ENCODE data around the gene CIC. TPM values are rescaled to one million over a fixed set of nuclear protein-coding genes. Genes with fewer than 3 reads are reported as not detected.

The CIC gene
- total and polyA plus RNA-seq, 2 donors from 2014 or later = 18.8 to 90.9 TPM

GRCh38 chr19:42250183-42250665 lies 18.8 kb upstream of the CIC start:
- intact Hi-C loops (cut with DNase I) = no loop called here
- no peaks in the 10 kb centered on the region for H3K27me3 ChIP-seq (ENCODE audit: control insufficient read depth, insufficient read depth, low read length)
- H3K36me3 ChIP-seq (ENCODE audit: control insufficient read depth in 2 of 3, insufficient read depth in 3 of 3, low read length in 3 of 3) = peaks cover 0 to 20% (median 3%) of the 10 kb centered on the region in 3 donors
- DNase-seq (peak in 2 of 5 donors; percentile 54 to 76), FAIRE-seq (no peak)
- no peak for TF ChIP-seq CTCF (IDR thresholded peaks at IDR 0.05; ENCODE audit: borderline replicate concordance, extremely low read depth, insufficient read depth)
- H3K27ac ChIP-seq (ENCODE audit: low read depth in 2 of 2, low read length in 2 of 2) = peak overlapping the region; percentile 28 to 74
- H3K9me3 ChIP-seq (ENCODE audit: control insufficient read depth in 2 of 3, insufficient read depth in 1 of 3, low read length in 3 of 3) = no peaks in the 10 kb centered on the region
- H3K4me3 ChIP-seq (ENCODE audit: low read length in 3 of 3) = no peak overlapping the region
- peaks cover 0 to 26% (median 14%) of the 10 kb centered on the region in 3 donors for H3K4me1 ChIP-seq (ENCODE audit: control insufficient read depth in 2 of 3, insufficient read depth in 2 of 3, low read depth in 1 of 3, low read length in 3 of 3)
- peak overlapping the region in 1 of 3 donors; percentile 40 for H3K9ac ChIP-seq (ENCODE audit: low read length in 3 of 3)

GRCh38 chr19:42250666-42251531 lies 18.2 kb upstream of the CIC start:
- FAIRE-seq (no peak), DNase-seq (peak in 3 of 5 donors; percentile 35 to 81 (median 73))
- Histone ChIP-seq H3K27ac (ENCODE audit: low read depth in 2 of 2, low read length in 2 of 2) (peak overlapping the region; percentile 28 to 74), H3K4me1 (ENCODE audit: control insufficient read depth in 2 of 3, insufficient read depth in 2 of 3, low read depth in 1 of 3, low read length in 3 of 3) (peaks cover 0 to 26% (median 14%) of the 10 kb centered on the region in 3 donors), H3K9ac (ENCODE audit: low read length in 3 of 3) (peak overlapping the region in 1 of 3 donors; percentile 40), H3K4me3 (ENCODE audit: low read length in 3 of 3) (no peak overlapping the region), H3K36me3 (ENCODE audit: control insufficient read depth in 2 of 3, insufficient read depth in 3 of 3, low read length in 3 of 3) (peaks cover 0 to 20% (median 3%) of the 10 kb centered on the region in 3 donors), H3K9me3 (ENCODE audit: control insufficient read depth in 2 of 3, insufficient read depth in 1 of 3, low read length in 3 of 3) (no peaks in the 10 kb centered on the region), H3K27me3 (ENCODE audit: control insufficient read depth, insufficient read depth, low read length) (no peaks in the 10 kb centered on the region)
- TF ChIP-seq CTCF (IDR thresholded peaks at IDR 0.05; ENCODE audit: borderline replicate concordance, extremely low read depth, insufficient read depth) = no peak
- intact Hi-C loops (cut with DNase I) = no loop called here

DNA sequence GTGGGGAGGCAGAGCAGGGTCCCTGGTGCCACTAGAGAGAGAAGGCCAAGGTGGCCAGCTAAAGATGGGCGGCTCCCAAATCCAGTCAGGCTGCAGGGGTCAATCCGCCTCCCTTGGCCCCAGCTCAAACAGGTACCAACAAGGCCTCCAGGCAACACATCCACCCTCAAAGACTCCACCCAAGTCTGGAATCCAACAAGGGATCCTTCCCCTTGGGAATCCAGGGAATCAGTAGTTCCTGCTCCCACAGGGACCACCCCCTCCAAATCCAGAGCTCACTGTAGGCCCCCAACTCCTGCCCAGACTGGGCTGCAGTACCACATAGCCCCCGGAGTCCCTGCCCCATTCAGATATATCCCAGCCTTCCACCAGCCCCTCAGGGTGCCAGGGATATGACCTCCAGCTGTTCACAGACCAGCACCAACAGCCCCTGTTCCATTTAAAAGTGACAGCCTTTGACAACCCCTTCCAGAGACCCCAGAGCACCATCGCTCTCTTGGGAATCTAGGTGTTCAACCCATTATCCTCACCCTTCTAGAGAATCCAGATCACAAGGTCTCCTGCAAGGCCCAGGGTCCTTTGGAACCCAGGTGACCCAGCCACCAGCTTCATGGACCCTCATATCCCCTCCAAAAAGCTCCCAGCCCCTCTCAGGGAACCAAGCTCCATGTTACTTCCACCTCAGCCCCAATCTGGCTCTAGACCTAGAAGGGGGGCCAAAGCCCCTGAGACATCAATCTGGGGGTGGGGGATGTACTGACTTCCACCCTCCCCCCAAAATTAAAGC lies 17.3 kb upstream of the CIC start:
- no peak for TF ChIP-seq CTCF (IDR thresholded peaks at IDR 0.05; ENCODE audit: borderline replicate concordance, extremely low read depth, insufficient read depth)
- no peaks in the 10 kb centered on the region for H3K9me3 ChIP-seq (ENCODE audit: control insufficient read depth in 2 of 3, insufficient read depth in 1 of 3, low read length in 3 of 3)
- H3K4me3 ChIP-seq (ENCODE audit: low read length in 3 of 3) = peak overlapping the region; percentile 21 to 52 (median 42)
- H3K27ac ChIP-seq (ENCODE audit: low read depth in 2 of 2, low read length in 2 of 2) = peak overlapping the region; percentile 69 to 71
- peak overlapping the region in 1 of 3 donors; percentile 46 for H3K9ac ChIP-seq (ENCODE audit: low read length in 3 of 3)
- DNase-seq (peak in 1 of 5 donors; percentile 63), FAIRE-seq (no peak)
- peaks cover 0 to 23% (median 20%) of the 10 kb centered on the region in 3 donors for H3K4me1 ChIP-seq (ENCODE audit: control insufficient read depth in 2 of 3, insufficient read depth in 2 of 3, low read depth in 1 of 3, low read length in 3 of 3)
- peaks cover 0 to 20% (median 3%) of the 10 kb centered on the region in 3 donors for H3K36me3 ChIP-seq (ENCODE audit: control insufficient read depth in 2 of 3, insufficient read depth in 3 of 3, low read length in 3 of 3)
- intact Hi-C loops (cut with DNase I) = no loop called here
- H3K27me3 ChIP-seq (ENCODE audit: control insufficient read depth, insufficient read depth, low read length) = no peaks in the 10 kb centered on the region

Data from kidney (tissue), 14 donors.